IMR-90 (cell line): ENCODE measurements around the gene COLQ. TPM values are rescaled to one million over a fixed set of nuclear protein-coding genes. Genes with fewer than 3 reads are reported as not detected.

ENCODE experiments used
- ATAC-seq: fragments of 200-7000 bp; cut with Tn5 transposase; 2 replicates; pipeline ENCODE4 v1.9.1; 2020; ENCODE audit warnings: low read depth, mild to moderate bottlenecking, moderate library complexity
- BruUV-seq: library from RNA; stranded (reverse); fragments of 400-500 nt; replicated peaks from 2 replicates; lab custom pipeline; 2021; lab: Mats Ljungman, UMichigan
- CTCF ChIA-PET: fragments of 300-600 bp; formaldehyde crosslinking; extraction: SDS; loops from one replicate; lab custom pipeline; 2021; ENCODE audit warnings: antibody characterized with exemption; lab: Yijun Ruan, JAX
- POLR2A ChIA-PET: fragments of 300-600 bp; sonication (Branson Sonifier 250); formaldehyde crosslinking; loops from one replicate; lab custom pipeline; 2022; ENCODE audit warnings: antibody characterized with exemption; ENCODE audit not compliant: unreplicated experiment; lab: Charles Lee
- DNase-seq: peaks from one replicate; pipeline ENCODE4 v3.0.0; 2013
- H2AFZ ChIP-seq: replicated peaks from 2 replicates; pipeline ENCODE3; 2013; ENCODE audit warnings: low read length, mild to moderate bottlenecking; ENCODE audit not compliant: poor library complexity
- H2AK5ac ChIP-seq: 2 replicates; pipeline ENCODE4 v1.6.1; 2013; ENCODE audit warnings: low read depth, low read length, inconsistent platforms
- H2AK9ac ChIP-seq: replicated peaks from 2 replicates; pipeline ENCODE3; 2013; ENCODE audit warnings: mild to moderate bottlenecking, low read depth, low read length, moderate library complexity; ENCODE audit not compliant: poor library complexity
- H2BK120ac ChIP-seq: 2 replicates; pipeline ENCODE4 v1.6.1; 2013; ENCODE audit warnings: low read depth, low read length, inconsistent platforms
- H2BK15ac ChIP-seq: 3 replicates; pipeline ENCODE4 v1.6.1; 2013; ENCODE audit warnings: low read depth, low read length, inconsistent platforms
- H2BK20ac ChIP-seq: 2 replicates; pipeline ENCODE4 v1.6.1; 2013; ENCODE audit warnings: low read depth, mild to moderate bottlenecking, inconsistent platforms, low read length, moderate library complexity
- H2BK5ac ChIP-seq: 2 replicates; pipeline ENCODE4 v1.6.1; 2013; ENCODE audit warnings: mild to moderate bottlenecking, low read depth, low read length, inconsistent platforms; ENCODE audit not compliant: poor library complexity, severe bottlenecking
- H3K14ac ChIP-seq: replicated peaks from 2 replicates; pipeline ENCODE4 v1.6.1; 2013; ENCODE audit warnings: low read depth, low read length, inconsistent platforms
- H3K18ac ChIP-seq: 2 replicates; pipeline ENCODE4 v1.6.1; 2013; ENCODE audit warnings: low read depth, low read length, control low read depth
- H3K23ac ChIP-seq: 2 replicates; pipeline ENCODE4 v1.6.1; 2013; ENCODE audit warnings: low read depth, low read length, inconsistent platforms
- H3K27ac ChIP-seq: 2 replicates; pipeline ENCODE4 v1.5.1; 2013; ENCODE audit warnings: mild to moderate bottlenecking, control low read depth, low read length; ENCODE audit not compliant: insufficient read depth
- H3K27me3 ChIP-seq: 2 replicates; pipeline ENCODE4 v1.6.1; 2013; ENCODE audit warnings: low read length; ENCODE audit not compliant: control insufficient read depth, insufficient read depth
- H3K36me3 ChIP-seq: 2 replicates; pipeline ENCODE4 v1.6.1; 2013; ENCODE audit warnings: low read length, mixed read lengths; ENCODE audit not compliant: control insufficient read depth, insufficient read depth
- H3K4ac ChIP-seq: 2 replicates; pipeline ENCODE4 v1.6.1; 2013; ENCODE audit warnings: low read depth, low read length, inconsistent platforms
- H3K4me1 ChIP-seq: 2 replicates; pipeline ENCODE4 v1.6.1; 2013; ENCODE audit warnings: low read length, mixed read lengths; ENCODE audit not compliant: control insufficient read depth, insufficient read depth
- H3K4me2 ChIP-seq: 2 replicates; pipeline ENCODE4 v1.6.1; 2013; ENCODE audit warnings: low read depth, mild to moderate bottlenecking, control low read depth, low read length, moderate library complexity
- H3K4me3 ChIP-seq: 2 replicates; pipeline ENCODE4 v1.5.1; 2013; ENCODE audit warnings: low read depth, mild to moderate bottlenecking, control low read depth, low read length, moderate library complexity; ENCODE audit not compliant: insufficient read depth
- H3K56ac ChIP-seq: 2 replicates; pipeline ENCODE4 v1.6.1; 2013; ENCODE audit warnings: low read length, inconsistent platforms; ENCODE audit not compliant: insufficient read depth; ENCODE audit errors: extremely low read depth
- H3K79me1 ChIP-seq, 2 experiments: 2 replicates each; pipeline ENCODE4 v1.6.1; 2013; ENCODE audit warnings: low read length in 2 of 2, inconsistent platforms in 1 of 2, low read depth in 1 of 2
- H3K9ac ChIP-seq: 2 replicates; pipeline ENCODE4 v1.6.1; 2013; ENCODE audit warnings: low read depth, low read length, control low read depth
- H3K9me1 ChIP-seq: 2 replicates; pipeline ENCODE4 v1.6.1; 2013; ENCODE audit warnings: low read length, inconsistent platforms; ENCODE audit not compliant: insufficient read depth
- H3K9me3 ChIP-seq: 2 replicates; pipeline ENCODE4 v1.6.1; 2013; ENCODE audit warnings: low read length; ENCODE audit not compliant: control insufficient read depth, insufficient read depth
- H4K20me1 ChIP-seq: 2 replicates; pipeline ENCODE4 v1.6.1; 2013; ENCODE audit warnings: low read length, inconsistent platforms; ENCODE audit not compliant: insufficient read depth
- H4K5ac ChIP-seq: 2 replicates; pipeline ENCODE4 v1.6.1; 2013; ENCODE audit warnings: mild to moderate bottlenecking, low read depth, low read length, control low read depth
- H4K8ac ChIP-seq, 2 experiments: 2 replicates each; pipeline ENCODE4 v1.6.1; 2013; ENCODE audit warnings: low read depth in 2 of 2, low read length in 2 of 2, control low read depth in 1 of 2, inconsistent platforms in 1 of 2
- H4K91ac ChIP-seq: 2 replicates; pipeline ENCODE4 v1.6.1; 2013; ENCODE audit warnings: low read depth, low read length, inconsistent platforms; ENCODE audit not compliant: insufficient read depth
- BHLHE40 ChIP-seq: fragments of 150-350 bp; IDR thresholded peaks from 2 replicates; pipeline ENCODE4 v1.6.1; 2016; ENCODE audit warnings: mild to moderate bottlenecking, low read depth, low read length
- CEBPB ChIP-seq: IDR thresholded peaks from 2 replicates; pipeline ENCODE4 v1.6.1; 2012; ENCODE audit warnings: low read depth, low read length, improper control_type of control experiment
- CHD1 ChIP-seq: IDR thresholded peaks from 2 replicates; pipeline ENCODE4 v1.6.1; 2012; ENCODE audit warnings: low read depth, low read length, improper control_type of control experiment
- CTCF ChIP-seq: conservative IDR thresholded peaks from 2 replicates; pipeline ENCODE4 v1.5.1; 2012; ENCODE audit warnings: mild to moderate bottlenecking, low read depth, low read length, improper control_type of control experiment
- ELK1 ChIP-seq: fragments of 150-350 bp; IDR thresholded peaks from 2 replicates; pipeline ENCODE4 v1.6.1; 2016; ENCODE audit warnings: low read depth, mild to moderate bottlenecking, low read length, moderate library complexity, borderline replicate concordance
- FOS ChIP-seq: fragments of 150-350 bp; IDR thresholded peaks from 2 replicates; pipeline ENCODE4 v1.6.1; 2016; ENCODE audit warnings: low read depth, low read length
- MAFK ChIP-seq: IDR thresholded peaks from 2 replicates; pipeline ENCODE4 v1.6.1; 2012; ENCODE audit warnings: low read depth, low read length, improper control_type of control experiment
- MAZ ChIP-seq: IDR thresholded peaks from 2 replicates; pipeline ENCODE4 v1.6.1; 2012; ENCODE audit warnings: low read depth, mild to moderate bottlenecking, low read length, improper control_type of control experiment, moderate library complexity, borderline replicate concordance
- MXI1 ChIP-seq: IDR thresholded peaks from 2 replicates; pipeline ENCODE4 v1.6.1; 2012; ENCODE audit warnings: low read depth, mild to moderate bottlenecking, low read length, moderate library complexity, borderline replicate concordance
- NFE2L2 ChIP-seq: fragments of 150-350 bp; IDR thresholded peaks from 2 replicates; pipeline ENCODE4 v1.6.1; 2016; ENCODE audit warnings: low read depth, mild to moderate bottlenecking, low read length
- POLR2A ChIP-seq: IDR thresholded peaks from 2 replicates; pipeline ENCODE4 v1.6.1; 2012; ENCODE audit warnings: mild to moderate bottlenecking, low read depth, low read length
- RAD21 ChIP-seq: IDR thresholded peaks from 2 replicates; pipeline ENCODE4 v1.6.1; 2012; ENCODE audit warnings: low read length, improper control_type of control experiment
- RCOR1 ChIP-seq: IDR thresholded peaks from 2 replicates; pipeline ENCODE4 v1.6.1; 2012; ENCODE audit warnings: mild to moderate bottlenecking, low read length, improper control_type of control experiment; ENCODE audit not compliant: insufficient replicate concordance
- RFX5 ChIP-seq: IDR thresholded peaks from 2 replicates; pipeline ENCODE4 v1.8.0; 2012; ENCODE audit warnings: low read depth, mild to moderate bottlenecking, low read length, moderate library complexity
- SMC3 ChIP-seq: fragments of 150-350 bp; IDR thresholded peaks from 2 replicates; pipeline ENCODE4 v1.6.1; 2016; ENCODE audit warnings: low read depth, mild to moderate bottlenecking, antibody characterized with exemption, low read length, moderate library complexity
- USF2 ChIP-seq: fragments of 150-350 bp; IDR thresholded peaks from 2 replicates; pipeline ENCODE4 v1.6.1; 2017; ENCODE audit warnings: mild to moderate bottlenecking, antibody characterized with exemption, low read length, low read depth
- WGBS, 2 experiments: methylation state at CpG; one replicate each; pipeline versions ENCODE4 v1.1.5 to v1.1.7; 2013; ENCODE audit warnings: missing lambda C conversion rate in 2 of 2; ENCODE audit not compliant: insufficient read length in 1 of 2; ENCODE audit errors: extremely low coverage in 2 of 2; 5-methylcytosine and 5-hydroxymethylcytosine counted together
- dilution Hi-C: fragments of 300-500 bp; cut with HindIII; formaldehyde crosslinking; loops from one replicate; pipeline ENCODE4 v1.14.3; 2018; ENCODE audit warnings: low sequenced_read_pairs; ENCODE audit not compliant: unreplicated experiment
- in situ Hi-C: fragments of 300-500 bp; cut with MboI; formaldehyde crosslinking; loops from 3 replicates; pipeline ENCODE4 v1.14.3; 2019; ENCODE audit warnings: low sequenced_read_pairs, inconsistent platforms, mixed read lengths
- intact Hi-C: fragments of 100-400 bp; cut with micrococcal nuclease; formaldehyde crosslinking; loops from 2 replicates; pipeline ENCODE4 v1.10.0; 2022
- polyA plus RNA-seq, 3 experiments: library from polyadenylated mRNA; depleted of rRNA; stranded (reverse); fragments of >200 nt; gene quantifications; 2 replicates each; pipeline ENCODE4 v1.2.3, GENCODE V29; 2012; ENCODE audit warnings: low replicate concordance in 1 of 3
- total RNA-seq: library from RNA; depleted of rRNA; stranded (reverse); fragments of >200 nt; gene quantifications from 2 replicates; pipeline ENCODE4 v1.2.3, GENCODE V29; 2012

Gene COLQ
- total and polyA plus RNA-seq, 2 of the 4 experiments (the other 2 are of a cell fraction) = 0.18 to 0.65 TPM

GRCh38 chr3:15553749-15554148, 32.2 kb upstream of the COLQ start:
- H2BK20ac ChIP-seq = no peak overlapping the region
- WGBS, 2 experiments = 60% methylated on average over 3 of the region's 3 CpGs; no CpG with 5 or more reads in 1 of the 2 experiments
- no peak overlapping the region for H4K5ac ChIP-seq
- in situ Hi-C loops = loop anchor here (10.0 kb wide), 1 partner anchor 349 kb away; the partner anchor contains the start of gene CAPN7
- H3K4ac ChIP-seq = no peak overlapping the region
- no peak overlapping the region for H2AK5ac ChIP-seq
- CTCF ChIA-PET = no interaction called here
- TF ChIP-seq RFX5 (no peak), MAZ (no peak), MXI1 (no peak), CEBPB (no peak), NFE2L2 (no peak), POLR2A (no peak), CHD1 (no peak), USF2 (no peak), FOS (no peak), RAD21 (no peak), MAFK (no peak), ELK1 (no peak), CTCF (no peak), BHLHE40 (no peak), SMC3 (no peak), RCOR1 (no peak)
- peaks cover 5% of the 10 kb centered on the region; the same call in 1 of the 2 replicates for H3K9me1 ChIP-seq
- H2BK15ac ChIP-seq = no peak overlapping the region
- H3K4me2 ChIP-seq = no peak overlapping the region
- intact Hi-C loops = loop anchor here (5.0 kb wide), 1 partner anchor 811 kb away; no protein-coding TSS in a partner anchor
- no peak overlapping the region for H3K23ac ChIP-seq
- H3K9me3 ChIP-seq = no peaks in the 10 kb centered on the region
- no peak overlapping the region for H3K9ac ChIP-seq
- no peaks in the 10 kb centered on the region for H4K20me1 ChIP-seq
- H2BK5ac ChIP-seq = no peak overlapping the region
- no peak overlapping the region for H3K14ac ChIP-seq
- no TSS peak for BruUV-seq
- no peaks in the 10 kb centered on the region for H3K36me3 ChIP-seq
- H4K91ac ChIP-seq = no peak overlapping the region
- H3K18ac ChIP-seq = no peak overlapping the region
- ATAC-seq = no peak
- dilution Hi-C loops = no loop called here
- H4K8ac ChIP-seq = no peak overlapping the region
- H3K4me1 ChIP-seq = no peaks in the 10 kb centered on the region
- POLR2A ChIA-PET = no interaction called here
- no peak overlapping the region for H2AK9ac ChIP-seq
- H3K56ac ChIP-seq = no peak overlapping the region
- H3K27me3 ChIP-seq = no peaks in the 10 kb centered on the region
- DNase-seq = no peak
- no peak overlapping the region for H2AFZ ChIP-seq
- no peak overlapping the region for H3K27ac ChIP-seq
- H3K79me1 ChIP-seq = no peaks in the 10 kb centered on the region
- no peak overlapping the region for H2BK120ac ChIP-seq
- H3K4me3 ChIP-seq = no peak overlapping the region
